ENCODE data around the gene DAAM1.

The DAAM1 gene

DNA sequence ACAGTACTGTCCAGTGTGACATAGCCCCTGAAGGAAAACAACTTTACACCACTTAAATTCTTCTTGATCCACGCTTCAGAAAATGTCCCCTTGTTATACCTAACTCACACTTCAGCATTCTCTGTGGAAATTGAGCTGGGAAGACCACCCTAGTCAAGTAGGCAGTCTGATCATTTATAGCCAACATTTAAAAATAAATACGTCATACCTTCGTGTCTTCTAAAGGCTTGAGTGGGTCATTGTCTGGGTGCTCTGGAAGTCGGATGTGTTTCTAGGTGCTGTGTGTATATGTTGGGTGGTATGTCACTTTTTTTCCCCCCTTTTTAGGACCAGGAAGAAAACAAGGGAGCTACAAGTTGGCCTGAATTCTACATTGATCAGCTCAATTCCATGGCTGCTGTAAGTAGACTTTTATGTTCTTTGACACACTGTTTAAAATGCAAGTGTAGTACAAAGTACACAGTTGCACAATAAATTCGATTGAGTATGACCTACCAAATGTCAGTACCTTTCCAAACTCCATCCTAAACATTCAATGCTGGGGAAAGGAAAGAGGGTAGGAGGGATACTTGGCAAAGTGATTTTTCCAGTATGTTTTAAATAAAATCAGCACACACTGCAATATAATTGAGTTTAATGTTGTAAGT, 126.6 kb downstream of the DAAM1 start:
- no peak for DNase-seq (ENCODE audit: low read depth)

DNA sequence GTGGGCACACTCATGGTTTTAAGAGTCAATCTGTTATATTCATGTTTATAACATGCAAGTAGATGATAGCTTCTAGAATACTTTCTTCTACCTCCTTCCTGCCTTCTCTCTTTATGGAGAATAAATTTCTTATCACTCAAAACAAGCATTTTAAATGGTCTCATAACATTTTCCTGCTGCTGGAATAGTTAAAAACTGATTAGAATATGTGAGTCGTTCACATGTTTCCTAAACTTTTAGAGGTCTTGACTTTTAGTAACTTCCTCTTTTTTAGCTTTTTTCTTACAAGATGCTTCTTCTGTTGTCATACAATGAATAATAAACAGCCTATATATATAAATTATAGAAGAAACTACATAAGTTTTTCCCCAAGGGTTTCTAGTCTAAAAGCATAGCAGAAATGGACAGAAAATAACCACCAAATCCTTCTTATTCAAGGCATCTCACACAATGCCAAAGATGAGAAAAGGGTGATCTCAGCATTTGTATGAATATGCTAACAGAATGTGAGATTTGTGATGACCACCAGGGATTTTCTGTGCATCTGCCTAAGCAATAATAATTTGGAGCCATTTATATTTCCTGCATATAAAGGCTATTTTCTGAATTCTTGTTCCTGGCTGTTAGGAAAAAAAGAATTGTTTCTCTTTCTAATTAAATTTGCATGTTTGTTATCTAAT, 127.8 kb downstream of the DAAM1 start:
- DNase-seq (ENCODE audit: low read depth), result no peak

DNA sequence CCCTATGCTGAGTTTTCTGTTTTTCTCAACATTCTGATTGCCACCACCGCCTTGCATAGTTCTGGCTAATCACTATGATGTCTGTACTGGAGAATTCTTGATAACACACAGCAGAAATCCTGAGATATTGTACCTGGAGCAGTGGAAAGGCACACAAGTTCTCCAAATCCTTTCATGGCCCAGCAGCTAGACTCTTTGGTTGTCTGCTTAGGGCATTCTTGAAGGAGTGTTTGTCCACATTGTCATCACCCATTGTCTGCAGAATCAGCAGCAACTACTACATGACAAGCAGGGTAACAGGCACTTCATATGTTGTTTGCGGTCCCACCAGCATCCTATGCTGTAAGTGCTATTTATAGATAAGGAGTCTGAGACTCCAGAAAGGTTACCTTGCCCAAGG, 128.9 kb downstream of the DAAM1 start:
- DNase-seq (ENCODE audit: low read depth), result no peak

DNA sequence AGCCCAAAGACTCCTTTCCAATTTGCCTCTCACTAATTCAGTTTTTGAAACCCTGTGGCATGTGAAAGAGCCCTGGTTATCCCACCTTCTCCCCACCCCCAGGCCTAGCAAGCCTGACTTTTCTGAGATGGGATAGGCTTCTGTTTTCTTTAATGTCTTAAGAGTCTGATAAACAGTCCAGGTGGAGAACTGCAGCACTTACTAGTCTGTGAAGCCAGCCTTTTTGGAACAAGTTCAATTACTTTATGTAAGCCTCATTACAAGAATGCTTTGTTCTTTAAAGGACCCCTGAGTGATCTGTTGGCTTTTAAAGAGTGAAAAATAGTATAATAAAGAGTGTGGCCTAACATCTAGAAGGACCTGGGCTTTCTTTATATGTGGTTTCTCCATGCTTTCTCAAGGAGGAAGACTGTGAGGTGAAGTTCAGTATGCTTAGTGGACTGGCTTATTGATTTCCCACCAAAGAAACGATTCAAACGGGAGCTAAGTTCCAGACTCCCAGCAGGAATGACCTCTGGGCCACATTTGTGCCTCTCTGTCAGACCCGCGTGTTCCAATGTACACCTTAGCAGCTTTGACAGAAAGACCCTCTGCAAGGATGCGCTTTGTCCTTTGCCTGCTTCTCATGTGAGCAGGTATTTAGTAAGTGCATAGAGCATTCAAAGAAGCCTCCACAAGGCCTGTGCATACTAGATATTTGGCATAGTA, 129.5 kb downstream of the DAAM1 start:
- DNase-seq (ENCODE audit: low read depth), result no peak

DNA sequence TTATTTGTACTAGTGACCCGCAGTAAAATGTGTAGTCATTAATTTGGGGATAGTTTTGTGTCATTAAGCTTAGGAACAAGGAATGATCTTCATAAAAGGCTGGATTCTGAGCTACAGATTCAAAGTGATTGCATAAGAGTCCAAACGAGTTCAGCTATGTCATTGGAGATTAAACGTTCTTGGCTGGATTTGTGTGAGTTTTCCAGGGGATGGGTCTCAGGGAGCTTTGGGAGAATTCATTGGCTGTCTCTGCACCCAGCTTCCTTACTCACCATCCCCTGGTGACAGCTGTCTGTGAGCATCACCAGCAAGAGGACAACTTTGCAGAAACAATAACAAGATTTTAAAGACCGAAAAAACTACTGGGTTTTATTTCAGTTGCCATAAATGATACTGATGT, 130.4 kb downstream of the DAAM1 start:
- DNase-seq (ENCODE audit: low read depth), result no peak

DNA sequence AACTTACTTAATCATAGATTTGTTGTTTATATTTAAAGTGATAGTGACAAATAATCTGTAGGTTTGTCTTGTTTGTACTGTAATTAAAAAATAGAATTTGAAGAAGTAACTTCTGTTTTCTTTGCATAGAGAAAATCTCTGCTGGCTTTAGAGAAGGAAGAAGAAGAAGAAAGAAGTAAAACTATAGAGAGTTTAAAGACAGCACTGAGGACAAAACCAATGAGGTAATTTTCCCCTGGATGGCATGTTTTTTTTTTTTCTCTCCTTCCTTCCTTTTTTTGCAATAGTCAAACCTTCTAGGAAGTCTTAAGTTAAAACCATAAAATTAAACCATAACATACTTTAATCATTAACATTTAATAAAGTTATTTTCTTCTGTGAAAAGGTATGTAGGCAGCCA, 131.9 kb downstream of the DAAM1 start:
- DNase-seq (ENCODE audit: low read depth), result no peak

DNA sequence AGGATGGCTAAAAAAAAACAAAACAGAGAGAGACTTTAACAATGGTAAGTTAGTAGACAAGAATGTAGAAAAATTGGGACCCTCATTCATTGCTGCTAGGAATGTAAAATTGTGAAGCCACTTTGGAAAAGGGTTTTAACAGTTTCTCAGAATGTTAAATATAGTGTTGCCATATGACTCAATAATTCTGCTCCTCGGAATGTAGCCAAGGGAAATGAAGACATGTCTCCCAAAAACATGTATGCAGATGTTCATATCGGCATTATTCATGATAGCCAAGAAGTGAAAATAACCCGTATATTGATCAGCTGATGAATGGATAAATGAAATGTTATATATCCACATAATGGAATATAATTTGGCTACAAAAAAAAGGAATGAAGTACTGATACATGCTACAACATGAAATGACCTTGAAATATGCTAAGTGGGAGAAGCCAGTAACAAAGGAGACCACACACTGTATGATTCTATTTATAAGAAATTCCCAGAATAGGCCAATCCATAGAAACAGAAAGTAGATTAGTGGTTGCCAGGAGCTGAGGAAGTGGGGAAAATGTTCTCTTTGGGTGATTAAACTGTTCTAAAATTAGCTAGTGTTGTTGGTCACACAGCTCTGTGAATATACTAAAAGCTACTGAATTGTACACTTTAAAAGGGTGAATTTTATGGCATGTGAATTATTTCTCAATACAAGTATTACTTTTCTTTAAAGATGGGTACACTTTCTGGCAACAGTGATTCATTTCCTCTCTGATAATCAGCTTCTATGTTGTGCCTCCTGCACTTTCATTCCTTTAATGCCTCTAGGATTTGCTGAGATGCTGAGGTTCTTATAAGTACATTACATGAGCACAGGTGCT, 132.5 kb downstream of the DAAM1 start:
- no peak for DNase-seq (ENCODE audit: low read depth)

DNA sequence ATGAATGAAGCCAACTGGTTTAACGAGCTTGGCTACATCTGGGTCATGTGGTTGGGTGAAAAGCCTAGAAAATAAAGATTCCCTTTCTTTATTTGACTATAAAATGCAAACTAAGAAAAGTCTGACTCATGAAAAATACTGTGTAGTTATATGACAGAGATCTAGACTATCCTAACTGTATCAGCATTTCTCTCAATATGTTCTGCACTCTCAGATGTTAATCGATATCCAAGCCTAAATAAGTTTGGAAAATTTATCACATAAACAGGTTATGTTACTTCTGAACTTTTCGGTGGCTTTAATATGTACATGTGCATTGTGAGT, 133.1 kb downstream of the DAAM1 start:
- no peak for DNase-seq (ENCODE audit: low read depth)

DNA sequence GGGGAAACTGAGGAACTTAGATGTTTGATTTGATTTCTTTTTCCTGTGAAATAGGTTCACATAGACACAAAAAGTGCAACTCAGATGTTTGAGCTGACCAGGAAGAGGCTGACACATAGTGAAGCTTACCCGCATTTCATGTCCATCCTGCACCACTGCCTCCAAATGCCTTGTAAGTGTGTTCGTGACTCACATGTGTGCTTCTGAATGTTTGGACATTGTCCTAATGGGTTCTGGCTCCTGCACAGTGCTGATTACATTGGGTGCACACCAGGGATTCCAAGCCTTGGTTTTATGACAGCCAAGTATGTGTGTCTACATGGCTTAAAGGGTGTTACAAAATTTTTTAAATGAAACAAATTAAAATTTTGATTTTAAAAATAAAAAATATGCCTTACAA, 137.4 kb downstream of the DAAM1 start:
- DNase-seq (ENCODE audit: low read depth), result no peak

DNA sequence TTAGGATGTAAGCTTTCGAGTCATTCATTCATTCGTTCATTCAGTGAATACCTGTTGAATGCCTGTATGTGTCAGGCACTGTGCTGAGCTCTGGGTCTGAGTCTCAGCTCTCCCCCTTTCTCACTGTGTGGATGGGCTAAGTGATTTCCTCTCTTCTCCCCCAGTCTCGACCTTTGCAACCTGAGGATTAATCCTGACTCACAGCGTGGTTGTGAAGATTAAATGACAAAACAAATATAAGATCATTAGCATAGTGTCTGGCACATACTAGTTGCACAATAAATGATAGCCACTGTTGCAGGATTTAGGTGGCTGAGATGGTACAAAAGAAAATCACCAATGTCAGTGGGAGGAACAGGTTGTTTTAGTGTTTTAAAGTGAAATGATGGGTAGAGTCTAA, 140.0 kb downstream of the DAAM1 start:
- no peak for DNase-seq (ENCODE audit: low read depth)

DNA sequence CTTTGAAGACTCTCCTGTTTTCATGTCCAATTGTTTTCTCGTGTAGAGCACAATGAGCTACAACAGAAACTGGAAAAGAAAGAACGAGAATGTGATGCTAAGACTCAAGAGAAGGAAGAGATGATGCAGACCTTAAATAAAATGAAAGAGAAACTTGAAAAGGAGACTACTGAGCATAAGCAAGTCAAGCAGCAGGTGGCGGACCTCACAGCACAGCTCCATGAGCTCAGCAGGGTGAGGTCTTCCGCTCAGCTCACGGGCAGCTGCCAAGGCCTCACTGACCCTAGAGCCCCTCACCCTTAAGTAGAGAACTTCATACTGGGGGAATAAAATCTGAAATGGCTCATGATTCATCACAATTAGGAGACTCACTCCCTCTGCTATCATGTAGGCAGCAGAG, 142.0 kb downstream of the DAAM1 start:
- DNase-seq (ENCODE audit: low read depth), result no peak

DNA sequence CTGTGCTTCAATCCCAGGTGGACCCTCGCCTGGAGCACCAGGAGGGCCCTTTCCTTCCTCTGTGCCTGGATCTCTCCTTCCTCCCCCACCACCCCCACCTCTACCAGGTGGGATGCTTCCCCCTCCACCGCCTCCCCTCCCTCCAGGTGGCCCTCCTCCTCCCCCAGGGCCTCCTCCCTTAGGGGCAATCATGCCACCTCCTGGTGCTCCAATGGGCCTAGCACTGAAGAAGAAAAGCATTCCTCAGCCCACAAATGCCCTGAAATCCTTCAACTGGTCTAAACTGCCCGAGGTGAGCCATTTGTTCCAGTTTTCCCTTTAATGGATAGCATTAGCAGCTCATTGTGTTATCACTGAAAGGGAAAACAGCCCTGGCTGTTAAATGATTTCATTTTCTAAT, 142.8 kb downstream of the DAAM1 start:
- DNase-seq (ENCODE audit: low read depth), result no peak

DNA sequence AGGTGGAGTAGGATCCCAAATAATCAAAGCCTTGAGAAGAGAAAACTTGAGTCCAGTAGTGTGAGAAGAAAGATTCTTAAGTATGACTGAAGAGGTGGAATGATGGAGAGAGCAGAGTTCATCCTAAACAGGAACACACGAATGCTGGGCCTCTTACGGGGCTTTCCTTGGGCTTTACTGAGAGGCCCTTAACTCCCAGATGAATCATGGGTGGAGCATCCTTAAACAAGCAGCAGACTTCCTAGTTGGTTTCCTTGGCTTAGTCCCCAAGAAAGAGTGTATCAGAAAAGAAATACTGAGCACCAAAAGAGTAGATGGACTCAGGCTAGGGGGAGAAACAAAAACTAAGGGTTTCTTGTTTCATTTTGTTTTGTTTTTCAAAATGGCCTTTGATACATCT, 144.3 kb downstream of the DAAM1 start:
- no peak for DNase-seq (ENCODE audit: low read depth)

DNA sequence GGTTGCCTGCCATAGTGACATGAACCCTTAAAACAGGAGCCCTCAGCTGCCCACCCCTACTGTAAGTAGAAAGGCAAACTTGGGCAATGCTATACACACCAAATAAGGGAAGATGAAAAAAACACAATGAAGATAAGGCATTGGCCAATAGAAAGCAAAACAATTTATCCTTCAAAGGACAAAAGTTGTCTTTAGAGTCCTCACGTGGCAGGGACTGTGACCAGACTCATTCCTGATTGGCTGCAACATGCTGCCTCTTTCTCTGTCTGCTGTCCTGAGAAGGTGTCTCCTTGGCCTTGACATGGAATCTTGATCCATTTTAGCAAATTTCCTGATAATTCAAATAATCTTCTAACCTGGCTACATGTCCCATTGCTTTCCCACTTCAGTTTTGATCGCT, 144.8 kb downstream of the DAAM1 start:
- no peak for DNase-seq (ENCODE audit: low read depth)

DNA sequence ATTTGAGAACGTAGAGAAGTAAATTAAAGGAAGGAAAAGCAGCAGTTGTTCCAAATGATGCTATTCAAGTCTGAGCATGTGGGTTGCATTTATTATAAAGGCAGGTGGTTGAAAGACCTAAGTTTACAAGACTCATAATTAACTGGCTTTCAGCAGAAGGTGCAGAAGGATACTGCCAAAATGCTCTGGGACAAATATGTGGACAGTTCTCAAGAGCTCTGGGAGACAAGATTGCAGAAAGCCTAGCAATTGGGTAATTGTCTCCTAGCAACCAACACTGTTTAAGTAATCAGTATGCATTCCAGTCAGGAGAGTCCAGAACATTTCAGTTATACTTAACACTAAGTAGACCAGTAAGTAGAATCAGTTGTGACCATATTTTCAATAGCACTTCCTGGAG, 145.2 kb downstream of the DAAM1 start:
- DNase-seq (ENCODE audit: low read depth), result no peak

DNA sequence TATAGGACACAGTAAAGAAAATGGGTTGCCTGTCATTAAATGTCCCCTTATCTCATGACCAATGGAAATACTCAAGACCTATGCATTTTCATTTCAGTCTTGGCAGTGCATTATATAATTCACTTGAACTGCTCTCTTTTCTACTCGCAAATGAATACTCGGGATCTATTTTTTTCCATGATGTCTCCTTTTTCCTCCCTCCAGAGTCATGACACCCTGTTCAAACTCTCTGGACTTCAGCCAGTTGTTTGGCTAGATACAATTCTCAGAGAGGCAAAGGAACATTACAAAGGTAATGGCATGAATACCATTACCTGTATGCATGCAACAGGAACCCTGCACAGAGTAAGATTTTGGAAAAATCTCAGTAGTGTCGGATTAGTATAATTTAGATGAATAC, 145.8 kb downstream of the DAAM1 start:
- no peak for DNase-seq (ENCODE audit: low read depth)

DNA sequence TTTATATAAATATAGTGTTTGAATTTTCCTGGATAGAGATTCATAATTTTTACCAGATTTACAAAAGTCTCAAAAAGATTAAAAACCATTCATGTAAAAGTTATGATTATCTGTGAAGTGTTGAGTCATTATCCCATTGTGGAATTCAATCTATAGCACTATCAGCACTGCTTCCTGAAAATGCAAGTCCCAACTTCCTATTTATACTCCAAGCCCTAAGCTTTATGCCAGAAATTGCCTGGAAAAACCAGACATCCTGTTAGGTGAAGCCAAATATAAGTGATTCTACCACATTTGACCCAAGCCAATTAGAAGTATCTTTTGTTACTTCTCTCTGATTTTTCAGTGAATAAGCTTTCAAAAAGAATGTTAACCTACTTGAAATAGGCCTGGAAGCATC, 147.6 kb downstream of the DAAM1 start:
- no peak for DNase-seq (ENCODE audit: low read depth)

DNA sequence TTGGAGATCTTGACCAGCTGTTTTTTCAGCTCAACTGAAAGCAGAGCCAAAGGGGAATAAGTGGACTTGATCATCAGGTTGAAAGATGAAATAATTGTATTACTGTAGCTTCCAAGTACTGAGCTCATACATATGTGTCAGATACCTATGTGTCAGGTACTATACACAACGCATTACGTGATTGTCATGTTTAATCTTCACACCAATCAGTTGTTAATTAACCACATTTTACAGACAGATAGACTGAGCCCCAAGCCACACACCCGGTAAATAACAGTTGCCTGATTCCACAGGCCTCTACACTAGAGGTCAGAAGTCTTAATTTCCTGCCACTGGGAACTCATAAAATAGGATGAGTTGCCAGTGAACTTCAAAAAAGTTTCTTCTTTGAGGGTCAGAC, 148.2 kb downstream of the DAAM1 start:
- DNase-seq (ENCODE audit: low read depth), result no peak

DNA sequence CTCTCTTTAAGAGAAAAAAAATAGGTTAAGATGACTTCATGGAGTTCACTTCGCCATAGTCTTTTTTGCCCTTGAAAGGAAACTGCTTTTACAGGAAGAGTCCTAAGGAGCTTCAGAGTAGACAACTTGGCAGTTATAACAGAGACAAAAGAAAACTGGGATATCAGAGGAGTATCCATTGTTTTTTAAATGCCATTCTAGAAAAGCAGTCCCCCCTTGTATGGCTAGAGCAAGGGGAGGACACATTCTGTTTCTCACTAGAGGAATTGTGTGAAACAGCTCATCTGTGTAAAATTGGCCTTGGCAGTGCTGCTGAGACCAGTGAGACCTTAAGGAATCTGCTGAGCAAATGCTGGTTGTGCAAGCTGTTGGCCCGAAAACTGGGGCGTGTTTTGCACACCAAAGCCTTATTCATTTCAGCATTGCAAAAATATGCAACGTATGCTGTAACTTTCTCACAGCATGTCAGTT, 148.7 kb downstream of the DAAM1 start:
- no peak for DNase-seq (ENCODE audit: low read depth)

DNA sequence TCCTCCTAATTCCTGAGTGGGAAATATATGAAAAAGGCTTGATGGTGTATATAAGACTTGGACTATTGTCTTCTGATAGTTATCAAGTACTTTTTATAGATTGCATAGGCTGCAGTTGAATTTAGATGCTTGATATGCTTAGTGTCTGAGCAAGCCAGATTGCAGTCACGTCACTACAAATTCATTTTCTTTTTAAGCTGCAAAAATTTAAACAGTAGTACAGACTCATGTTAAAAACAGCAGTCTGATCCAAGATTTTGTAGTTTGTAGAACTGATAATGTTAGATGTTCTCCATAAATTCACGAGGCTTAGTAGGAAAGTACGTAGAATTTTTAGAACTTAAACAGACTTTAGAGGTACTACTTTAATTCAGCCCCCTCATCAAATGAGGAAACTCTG, 150.3 kb downstream of the DAAM1 start:
- DNase-seq (ENCODE audit: low read depth), result no peak

DNA sequence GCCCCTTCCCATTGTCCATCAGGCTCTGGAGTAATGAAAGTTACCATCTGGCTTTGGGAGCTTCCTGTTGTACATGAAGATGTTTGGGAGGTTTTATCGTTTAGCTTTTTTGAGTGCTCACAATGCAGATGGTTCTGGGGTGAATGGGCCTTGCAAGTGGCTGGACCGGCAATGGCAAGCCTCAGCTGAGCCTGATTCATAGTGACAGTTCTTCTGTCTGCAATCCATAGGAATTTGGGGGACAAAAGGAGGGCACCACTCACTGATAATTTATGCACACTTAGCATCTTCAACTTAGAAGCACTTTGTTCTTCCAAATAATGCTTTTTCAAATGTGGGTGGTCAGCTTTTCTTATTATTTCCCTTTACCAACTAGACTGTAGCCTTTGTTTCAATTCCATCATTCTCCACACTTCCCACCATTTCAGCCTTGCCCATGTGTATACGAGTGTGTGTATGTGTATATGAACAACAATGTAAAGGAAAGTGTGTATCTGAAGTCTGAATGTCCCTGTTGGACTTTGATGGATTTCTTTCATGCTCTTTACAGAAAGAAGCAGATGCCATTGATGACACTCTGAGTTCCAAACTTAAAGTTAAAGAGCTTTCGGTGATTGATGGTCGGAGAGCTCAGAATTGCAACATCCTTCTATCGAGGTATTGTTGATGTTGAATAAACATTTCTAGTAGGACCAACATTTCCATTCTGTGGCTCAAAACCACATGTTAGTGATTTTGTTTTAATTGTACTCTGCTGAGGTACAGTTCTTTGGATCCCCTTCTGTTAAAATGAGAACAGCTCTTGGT, 151.3 kb downstream of the DAAM1 start:
- DNase-seq (ENCODE audit: low read depth), result no peak

Measured in stimulated activated CD4-positive, alpha-beta T cell treated with anti-CD3 and anti-CD28 coated beads, Interleukin-2, amount 100 ng/mL, for 4 hours (primary cell).